ENCODE data around the gene NADK2.

GRCh38 chr5:36222620-36223019 lies 19.1 kb downstream of the NADK2 start:
- no peak for TF ChIP-seq CTCF (IDR thresholded peaks at IDR 0.05; ENCODE audit: low read depth, low read length)
- no peak for TF ChIP-seq EZH2phosphoT487 (IDR thresholded peaks at IDR 0.05; ENCODE audit: low read depth)

All from OCI-LY3 (cell line).